Epithelial cell of proximal tubule (primary cell): Measurements from ENCODE around the gene BCKDHA. TPM values are rescaled to one million over a fixed set of nuclear protein-coding genes. Genes with fewer than 3 reads are reported as not detected.
"Not testable (repeated sequence)": the region's sequence is repeated elsewhere in the genome, so short reads cannot be mapped to it uniquely, and the experiment has no call there.

Experiments
- DNase-seq: peaks from one replicate; pipeline ENCODE4 v3.0.0-alpha.2; 2011; ENCODE audit warnings: low read depth
- H3K4me3 ChIP-seq: 2 replicates; pipeline ENCODE4 v1.5.1; 2011; ENCODE audit warnings: low read depth, mild to moderate bottlenecking, low read length
- CTCF ChIP-seq: conservative IDR thresholded peaks from 2 replicates; pipeline ENCODE4 v1.5.1; 2012; ENCODE audit warnings: low read depth, mild to moderate bottlenecking, low read length
- total RNA-seq: library from RNA; depleted of rRNA; stranded (reverse); fragments of >200 nt; gene quantifications from 2 replicates; pipeline ENCODE4 v1.2.3, GENCODE V29; 2015

BCKDHA gene
- total RNA-seq, 1 donor from 2014 or later = 35.7 TPM

GRCh38 chr19:41403181-41403970 lies 5.8 kb downstream of the BCKDHA start:
- TF ChIP-seq CTCF = no peak
- H3K4me3 ChIP-seq = no peak overlapping the region
- no peak for DNase-seq

- DNase-seq = no peak
- no peak overlapping the region for H3K4me3 ChIP-seq
- TF ChIP-seq CTCF = no peak
These were observed 8.2 kb downstream of the BCKDHA start for GRCh38 chr19:41405776-41406175.

- DNase-seq = no peak
- TF ChIP-seq CTCF = no peak
- H3K4me3 ChIP-seq = no peak overlapping the region
These were observed 9.7 kb downstream of the BCKDHA start for GRCh38 chr19:41407271-41407670.

- no peak overlapping the region for H3K4me3 ChIP-seq
- no peak for DNase-seq
- TF ChIP-seq CTCF = no peak
These were observed 10.6 kb downstream of the BCKDHA start for GRCh38 chr19:41408256-41408655.

- DNase-seq, H3K4me3 ChIP-seq: not testable (repeated sequence)
These were observed 11.2 kb downstream of the BCKDHA start for GRCh38 chr19:41408846-41409245.

GRCh38 chr19:41409288-41409687 lies 11.7 kb downstream of the BCKDHA start:
- peak; percentile 40 for DNase-seq
- TF ChIP-seq CTCF = no peak

GRCh38 chr19:41410336-41411054 lies 12.9 kb downstream of the BCKDHA start:
- no peak for DNase-seq
- no peak overlapping the region for H3K4me3 ChIP-seq
- TF ChIP-seq CTCF = no peak

More at GRCh38 chr19:41409288-41409687, 11.7 kb downstream of the BCKDHA start:
- H3K4me3 ChIP-seq = no peak overlapping the region
